NB4 (cell line): ENCODE measurements around the gene DNAJC1.

Source experiments
- CTCF ChIP-seq: IDR thresholded peaks from one replicate; pipeline ENCODE4 v1.5.1; 2012; ENCODE audit warnings: low read depth, low read length
- MAX ChIP-seq: IDR thresholded peaks from 2 replicates; pipeline ENCODE4 v1.6.1; 2011; ENCODE audit warnings: low read depth, low read length
- POLR2A ChIP-seq: IDR thresholded peaks from 2 replicates; pipeline ENCODE4 v1.6.1; 2011; ENCODE audit warnings: mild to moderate bottlenecking; ENCODE audit not compliant: insufficient read length; ENCODE audit errors: extremely low read depth

GRCh38 chr10:22049635-22050034 is 46.1 kb upstream of the DNAJC1 start:
- TF ChIP-seq CTCF (no peak), POLR2A (no peak), MAX (no peak)
